NCI-H460 (cell line): ENCODE measurements around the gene JAK2. TPM values are rescaled to one million over a fixed set of nuclear protein-coding genes. Genes with fewer than 3 reads are reported as not detected.
A peak's percentile ranks its signal among the peaks of the same experiment; 100 is the strongest.
"Not testable (repeated sequence)": the region's sequence is repeated elsewhere in the genome, so short reads cannot be mapped to it uniquely, and the experiment has no call there.

ENCODE experiments used
- DNase-seq: peaks from one replicate; pipeline ENCODE4 v3.0.0-alpha.2; 2016; ENCODE audit warnings: low read depth; ENCODE audit errors: extremely low read depth
- polyA plus RNA-seq: library from polyadenylated mRNA; depleted of rRNA; stranded (reverse); fragments of >200 nt; gene quantifications from 2 replicates; pipeline ENCODE4 v1.2.3, GENCODE V29; 2014; cell fraction: nucleus; rRNA removed
- total RNA-seq: library from RNA; depleted of rRNA; stranded (reverse); fragments of >200 nt; shearing (Covaris generic); gene quantifications from 2 replicates; pipeline ENCODE4 v1.2.3, GENCODE V29; 2014; rRNA removed

Gene JAK2
- total RNA-seq = 4.5 and 5.3 TPM in 2 replicates
- polyA plus RNA-seq = 1.5 and 2.5 TPM in 2 replicates

GRCh38 chr9:4984621-4985385, at the start of gene JAK2:
Gene JAK2, plus strand, starts transcription at chr9:4985272. Its CDS starts 36,716 bp downstream, at chr9:5021988.
- peak; percentile 88 for DNase-seq

- DNase-seq = no peak
Observed at GRCh38 chr9:4936277-4936676, 48.8 kb upstream of the JAK2 start.

GRCh38 chr9:4936823-4937222, 48.2 kb upstream of the JAK2 start:
- no peak for DNase-seq

GRCh38 chr9:4937446-4937845, 47.6 kb upstream of the JAK2 start:
- no peak for DNase-seq

- no peak for DNase-seq
Observed at GRCh38 chr9:4938496-4938895, 46.6 kb upstream of the JAK2 start.

- no peak for DNase-seq
Observed at GRCh38 chr9:4939118-4939561, 45.9 kb upstream of the JAK2 start.

- DNase-seq = not testable (repeated sequence)
Observed at GRCh38 chr9:4942042-4942691, 42.9 kb upstream of the JAK2 start.

- no peak for DNase-seq
Observed at GRCh38 chr9:4943346-4943745, 41.7 kb upstream of the JAK2 start.

- not testable (repeated sequence) for DNase-seq
Observed at GRCh38 chr9:4944431-4945211, 40.5 kb upstream of the JAK2 start.

- no peak for DNase-seq
Observed at GRCh38 chr9:4946937-4947336, 38.1 kb upstream of the JAK2 start.

- no peak for DNase-seq
Observed at GRCh38 chr9:4955836-4956235, 29.2 kb upstream of the JAK2 start.

- no peak for DNase-seq
Observed at GRCh38 chr9:4959031-4959430, 26.0 kb upstream of the JAK2 start.

GRCh38 chr9:4962085-4962484, 23.0 kb upstream of the JAK2 start:
- DNase-seq = no peak

GRCh38 chr9:4964540-4964939, 20.5 kb upstream of the JAK2 start:
- no peak for DNase-seq

GRCh38 chr9:4965174-4965821, 19.8 kb upstream of the JAK2 start:
- no peak for DNase-seq

GRCh38 chr9:4967523-4967922, 17.5 kb upstream of the JAK2 start:
- no peak for DNase-seq

GRCh38 chr9:4969130-4969529, 15.9 kb upstream of the JAK2 start:
- no peak for DNase-seq

GRCh38 chr9:4970970-4971641, 14.0 kb upstream of the JAK2 start:
- DNase-seq = no peak

- no peak for DNase-seq
Observed at GRCh38 chr9:4973246-4973645, 11.8 kb upstream of the JAK2 start.

- DNase-seq = no peak
Observed at GRCh38 chr9:4973902-4974301, 11.2 kb upstream of the JAK2 start.
